Fibroblast of lung (primary cell): ENCODE data around the gene CFAP52.

ENCODE experiments used
- EZH2 ChIP-seq: IDR thresholded peaks from 2 replicates; pipeline ENCODE4 v1.5.1; 2012; ENCODE audit warnings: low read length, control low read depth, mild to moderate bottlenecking; ENCODE audit errors: missing control alignments
- TF ChIP-seq, protein P1 (sequence below), 2 donors: IDR thresholded peaks in 1 of 2; conservative IDR thresholded peaks in 1 of 2; 1 replicate in 1 of 2; 2 replicates in 1 of 2; pipeline ENCODE4 v1.5.1; 2011 to 2012; ENCODE audit warnings: low read length in 2 of 2, control low read depth in 1 of 2, inconsistent platforms in 1 of 2, low read depth in 1 of 2, mild to moderate bottlenecking in 1 of 2

- TF ChIP-seq, protein P1, sequence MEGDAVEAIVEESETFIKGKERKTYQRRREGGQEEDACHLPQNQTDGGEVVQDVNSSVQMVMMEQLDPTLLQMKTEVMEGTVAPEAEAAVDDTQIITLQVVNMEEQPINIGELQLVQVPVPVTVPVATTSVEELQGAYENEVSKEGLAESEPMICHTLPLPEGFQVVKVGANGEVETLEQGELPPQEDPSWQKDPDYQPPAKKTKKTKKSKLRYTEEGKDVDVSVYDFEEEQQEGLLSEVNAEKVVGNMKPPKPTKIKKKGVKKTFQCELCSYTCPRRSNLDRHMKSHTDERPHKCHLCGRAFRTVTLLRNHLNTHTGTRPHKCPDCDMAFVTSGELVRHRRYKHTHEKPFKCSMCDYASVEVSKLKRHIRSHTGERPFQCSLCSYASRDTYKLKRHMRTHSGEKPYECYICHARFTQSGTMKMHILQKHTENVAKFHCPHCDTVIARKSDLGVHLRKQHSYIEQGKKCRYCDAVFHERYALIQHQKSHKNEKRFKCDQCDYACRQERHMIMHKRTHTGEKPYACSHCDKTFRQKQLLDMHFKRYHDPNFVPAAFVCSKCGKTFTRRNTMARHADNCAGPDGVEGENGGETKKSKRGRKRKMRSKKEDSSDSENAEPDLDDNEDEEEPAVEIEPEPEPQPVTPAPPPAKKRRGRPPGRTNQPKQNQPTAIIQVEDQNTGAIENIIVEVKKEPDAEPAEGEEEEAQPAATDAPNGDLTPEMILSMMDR (conservative IDR thresholded peaks at IDR 0.05 in 1 of 2, IDR thresholded peaks at IDR 0.05 in 1 of 2; ENCODE audit: low read depth in 1 of 2, low read length in 2 of 2): no peak
- TF ChIP-seq EZH2: no peak
These were observed 56.3 kb downstream of the CFAP52 start for GRCh38 chr17:9632741-9633140.
